GM13976 (cell line): Measurements from ENCODE around the gene RSPH6A.

Source experiments
- DNase-seq: peaks from one replicate; pipeline ENCODE4 v3.0.0; 2012; ENCODE audit warnings: low spot score
- in situ Hi-C: fragments of 300-500 bp; cut with MboI; formaldehyde crosslinking; loops from one replicate; pipeline ENCODE4 v1.12.0; 2022; ENCODE audit warnings: low sequenced_read_pairs, mixed read lengths, inconsistent platforms; ENCODE audit not compliant: unreplicated experiment
- TF ChIP-seq, protein P1 (sequence below): IDR thresholded peaks from 2 replicates; pipeline ENCODE4 v1.5.1; 2012; ENCODE audit warnings: borderline replicate concordance, mild to moderate bottlenecking; ENCODE audit not compliant: insufficient read depth; ENCODE audit errors: extremely low read depth, missing control alignments, control extremely low read depth

RSPH6A gene

DNA sequence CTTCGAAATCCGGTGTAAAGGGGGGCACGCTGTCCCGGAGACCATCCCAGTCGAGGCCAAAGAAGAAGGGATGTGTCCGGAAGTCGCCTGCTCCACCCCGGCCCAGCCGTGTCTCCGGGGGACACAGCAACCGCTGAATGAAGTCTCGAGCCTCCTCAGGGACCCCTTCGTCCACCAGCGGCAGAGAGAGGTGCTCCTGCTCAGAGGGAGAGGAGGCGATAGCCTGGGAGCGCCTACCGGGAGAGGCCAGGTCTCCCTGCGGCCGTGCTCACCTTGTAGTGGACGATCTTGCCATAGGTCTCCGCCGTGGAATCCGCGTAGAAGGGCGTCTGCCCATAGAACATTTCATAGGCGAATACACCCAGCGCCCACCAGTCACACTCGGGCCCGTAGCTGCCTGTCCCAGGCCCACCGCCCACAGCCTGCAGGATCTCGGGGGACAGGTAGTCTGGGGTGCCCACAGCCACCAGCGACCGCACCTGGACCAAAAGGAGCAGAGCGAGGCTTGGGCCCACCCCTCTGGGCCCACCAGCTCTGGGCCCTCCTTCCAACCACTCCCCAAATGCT is 37.6 kb downstream of the RSPH6A start:
- in situ Hi-C loops, result no loop called here
- TF ChIP-seq, protein P1, sequence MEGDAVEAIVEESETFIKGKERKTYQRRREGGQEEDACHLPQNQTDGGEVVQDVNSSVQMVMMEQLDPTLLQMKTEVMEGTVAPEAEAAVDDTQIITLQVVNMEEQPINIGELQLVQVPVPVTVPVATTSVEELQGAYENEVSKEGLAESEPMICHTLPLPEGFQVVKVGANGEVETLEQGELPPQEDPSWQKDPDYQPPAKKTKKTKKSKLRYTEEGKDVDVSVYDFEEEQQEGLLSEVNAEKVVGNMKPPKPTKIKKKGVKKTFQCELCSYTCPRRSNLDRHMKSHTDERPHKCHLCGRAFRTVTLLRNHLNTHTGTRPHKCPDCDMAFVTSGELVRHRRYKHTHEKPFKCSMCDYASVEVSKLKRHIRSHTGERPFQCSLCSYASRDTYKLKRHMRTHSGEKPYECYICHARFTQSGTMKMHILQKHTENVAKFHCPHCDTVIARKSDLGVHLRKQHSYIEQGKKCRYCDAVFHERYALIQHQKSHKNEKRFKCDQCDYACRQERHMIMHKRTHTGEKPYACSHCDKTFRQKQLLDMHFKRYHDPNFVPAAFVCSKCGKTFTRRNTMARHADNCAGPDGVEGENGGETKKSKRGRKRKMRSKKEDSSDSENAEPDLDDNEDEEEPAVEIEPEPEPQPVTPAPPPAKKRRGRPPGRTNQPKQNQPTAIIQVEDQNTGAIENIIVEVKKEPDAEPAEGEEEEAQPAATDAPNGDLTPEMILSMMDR, result no peak
- DNase-seq, result no peak

DNA sequence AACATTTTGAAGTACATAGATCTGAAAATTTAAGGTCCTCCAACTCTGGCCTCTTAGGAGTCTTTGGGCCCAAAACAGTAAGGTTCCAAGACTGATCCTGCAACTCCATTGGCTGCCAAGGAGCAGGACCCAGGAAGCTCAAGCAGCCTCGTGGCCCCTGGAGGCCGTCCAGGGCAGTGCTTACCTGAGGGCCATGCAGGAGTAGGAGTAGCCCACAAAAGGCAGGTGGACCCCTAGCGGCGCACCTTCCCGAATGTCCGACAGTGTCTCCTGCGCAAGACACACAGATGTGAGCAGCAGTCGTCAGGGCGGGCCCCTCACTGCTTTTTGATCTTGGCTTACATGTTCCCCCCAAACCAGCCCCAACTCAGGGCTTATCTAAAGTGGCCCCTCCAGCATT is 40.3 kb downstream of the RSPH6A start:
- TF ChIP-seq, protein P1, result no peak
- no peak for DNase-seq

DNA sequence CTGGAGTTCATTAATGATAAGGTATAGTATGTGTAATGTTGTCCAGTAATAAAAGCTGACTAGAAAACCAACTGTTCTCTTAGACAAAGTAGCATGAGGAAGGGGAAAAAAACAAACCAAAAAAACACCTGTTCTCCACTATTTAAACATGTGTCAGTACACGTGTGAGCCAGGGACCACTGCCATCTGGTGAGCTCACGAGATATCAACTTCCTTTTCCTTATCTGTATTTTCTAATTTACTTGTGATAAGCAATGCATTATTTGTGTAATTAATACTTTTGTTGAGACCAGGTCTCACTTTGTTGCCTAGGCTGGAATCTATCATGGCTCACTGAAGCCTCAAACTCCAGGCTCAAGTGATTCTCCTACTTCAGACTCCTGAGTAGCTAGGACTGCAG is 41.7 kb downstream of the RSPH6A start:
- DNase-seq, result no peak
- in situ Hi-C loops, result no loop called here
- TF ChIP-seq, protein P1, result no peak

More for the DNA sequence above, 40.3 kb downstream of the RSPH6A start:
- in situ Hi-C loops, result no loop called here

DNA sequence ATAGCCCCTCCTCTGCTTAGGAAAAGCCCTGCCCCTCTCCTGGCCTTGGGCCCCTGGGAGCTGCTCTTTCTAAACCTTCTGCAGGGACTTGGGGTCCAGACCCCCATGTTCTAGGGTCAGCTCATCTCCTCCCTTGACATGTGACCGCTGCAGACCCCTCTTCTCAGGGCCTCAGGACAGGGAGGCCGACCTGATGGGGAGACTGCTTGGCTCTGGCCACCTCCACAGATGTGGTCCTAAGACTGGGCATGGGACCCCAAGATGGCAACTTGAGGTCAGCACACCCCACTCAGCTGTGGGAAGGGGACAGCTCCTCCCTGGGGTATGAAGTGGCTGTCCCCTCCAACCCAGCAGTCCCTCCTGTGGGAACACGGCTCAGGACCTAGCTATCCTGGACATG is 42.2 kb downstream of the RSPH6A start:
- in situ Hi-C loops, result no loop called here
- DNase-seq, result no peak
- TF ChIP-seq, protein P1, result no peak

DNA sequence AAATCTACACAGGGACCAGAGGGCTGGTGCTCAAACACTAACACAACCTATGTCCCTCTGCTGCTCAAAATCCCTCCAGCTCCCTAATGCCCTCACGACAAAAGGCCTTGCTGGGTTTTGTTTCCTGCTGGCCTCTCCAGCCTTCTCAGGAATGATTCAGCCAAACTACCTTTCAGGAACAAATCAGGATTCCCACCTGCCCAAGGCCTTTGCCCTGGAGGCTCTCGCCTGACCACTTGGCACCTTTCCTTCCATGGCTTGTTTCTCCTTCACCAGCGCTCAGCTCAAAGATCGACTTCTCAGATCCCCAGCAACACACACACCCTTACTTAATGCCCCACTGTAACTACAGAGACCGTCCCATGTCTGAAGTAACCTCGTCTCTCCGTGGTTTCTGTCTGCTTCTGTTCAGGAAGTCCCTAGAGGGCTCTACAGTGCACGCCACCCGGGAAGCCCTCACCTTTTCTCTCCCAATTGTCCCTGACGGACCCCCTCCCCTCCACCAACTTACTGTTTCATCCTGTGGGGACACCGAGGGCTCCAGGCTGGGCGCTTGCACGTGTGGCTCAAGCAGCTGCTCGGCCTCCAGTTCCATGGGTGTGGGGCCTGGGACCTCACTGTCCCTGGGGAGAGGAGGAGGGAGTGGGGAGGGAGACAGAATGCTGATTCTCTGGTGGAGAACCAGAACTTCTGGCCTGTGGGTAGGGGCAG is 42.8 kb downstream of the RSPH6A start:
- no peak for DNase-seq
- TF ChIP-seq, protein P1, result no peak
- in situ Hi-C loops, result no loop called here

DNA sequence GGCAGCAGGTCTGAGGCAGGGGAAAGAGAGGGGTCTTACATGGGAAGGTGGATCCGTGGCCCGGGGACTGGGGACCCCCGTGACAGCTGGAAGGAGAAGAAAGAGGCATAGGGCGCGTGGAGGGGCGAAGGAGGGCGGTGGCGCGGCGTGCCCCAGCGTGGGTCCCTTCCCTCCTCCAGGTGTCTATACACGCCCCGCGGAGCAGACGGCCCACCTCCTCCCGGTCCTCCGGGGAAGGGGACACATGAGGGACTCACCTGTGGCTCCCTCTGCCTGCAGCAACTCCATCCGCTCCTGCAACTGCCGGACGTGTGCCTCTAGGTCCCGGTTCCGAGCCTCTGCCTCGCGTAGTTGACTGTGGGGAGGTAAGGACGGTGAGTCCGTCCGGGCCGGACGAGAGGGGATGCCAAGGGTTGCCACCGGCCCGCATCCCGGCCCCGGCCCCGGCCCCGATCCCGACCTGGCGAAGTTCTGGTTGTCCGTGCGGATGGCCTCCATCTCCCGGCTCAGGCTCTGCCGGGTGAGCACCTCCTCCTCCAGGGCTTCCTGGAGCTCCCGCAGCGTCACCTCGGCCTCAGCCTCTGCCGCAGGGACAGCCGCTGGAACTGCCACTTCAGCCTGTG is 43.7 kb downstream of the RSPH6A start:
- DNase-seq, result no peak
- in situ Hi-C loops, result no loop called here
- TF ChIP-seq, protein P1, result no peak
